HepG2 (cell line): ENCODE data around the gene GLUD1. TPM values are rescaled to one million over a fixed set of nuclear protein-coding genes. Genes with fewer than 3 reads are reported as not detected.

Experiments used
- KDM3A ChIP-seq: IDR thresholded peaks from 2 replicates; pipeline ENCODE4 v1.6.1; 2018; ENCODE audit warnings: low read depth, missing compliant biosample characterization
- KDM6A ChIP-seq: IDR thresholded peaks from 2 replicates; pipeline ENCODE4 v1.6.1; 2016; ENCODE audit warnings: low read depth
- SMARCE1 ChIP-seq: fragments of 450-650 bp; IDR thresholded peaks from 2 replicates; pipeline ENCODE4 v1.6.1; 2017; ENCODE audit warnings: borderline replicate concordance
- SOX13 ChIP-seq, 3 experiments: fragments of 450-650 bp in 1 of 3; sonication (generic) in 1 of 3; formaldehyde crosslinking in 1 of 3; IDR thresholded peaks in 2 of 3; conservative IDR thresholded peaks in 1 of 3; 2 replicates each; pipeline versions ENCODE4 v1.5.0 to v1.6.1; 2016 to 2020; ENCODE audit warnings: antibody characterized with exemption in 1 of 3, mild to moderate bottlenecking in 1 of 3, missing compliant biosample characterization in 1 of 3, missing genetic modification reagents in 1 of 3, moderate library complexity in 1 of 3
- TRAFD1 ChIP-seq: sonication (generic); formaldehyde crosslinking; IDR thresholded peaks from 2 replicates; pipeline ENCODE4 v1.5.1; 2020; ENCODE audit warnings: missing genetic modification reagents, mild to moderate bottlenecking, borderline replicate concordance
- ZNF235 ChIP-seq: sonication (generic); formaldehyde crosslinking; IDR thresholded peaks from 2 replicates; pipeline ENCODE4 v1.8.1; 2023; ENCODE audit warnings: mild to moderate bottlenecking, missing genetic modification reagents, borderline replicate concordance
- ZNF292 ChIP-seq: sonication (generic); formaldehyde crosslinking; IDR thresholded peaks from 2 replicates; pipeline ENCODE4 v1.8.1; 2022; ENCODE audit warnings: mild to moderate bottlenecking, low read depth, missing genetic modification reagents, borderline replicate concordance
- ZNF367 ChIP-seq: sonication (generic); formaldehyde crosslinking; IDR thresholded peaks from 2 replicates; pipeline ENCODE4 v1.4.0; 2020; ENCODE audit warnings: missing genetic modification reagents, borderline replicate concordance
- ZNF576 ChIP-seq: sonication (generic); formaldehyde crosslinking; IDR thresholded peaks from 2 replicates; pipeline ENCODE4 v1.4.0; 2020; ENCODE audit warnings: mild to moderate bottlenecking, missing genetic modification reagents
- ZSCAN31 ChIP-seq: sonication (generic); formaldehyde crosslinking; IDR thresholded peaks from 2 replicates; pipeline ENCODE4 v1.5.0; 2020; ENCODE audit warnings: low read depth, mild to moderate bottlenecking, missing genetic modification reagents
- polyA plus RNA-seq, 8 experiments: library from polyadenylated mRNA; depleted of rRNA in 3 of 8; stranded (reverse) in 7 of 8; unstranded in 1 of 8; fragments of >200 nt; fragmentation: Illumina TruSeq in 4 of 8; extraction: Trizol in 4 of 8; gene quantifications; 2 replicates each; pipeline versions ENCODE4 v1.2.1 to v1.2.3, GENCODE V29; 2011 to 2016; ENCODE audit warnings: low read depth in 4 of 8, missing spikeins in 1 of 8, mixed read lengths in 1 of 8; ENCODE audit not compliant: insufficient read depth in 1 of 8
- total RNA-seq, 5 experiments: library from RNA; depleted of rRNA; stranded (reverse); fragments of >200 nt; fragmentation: Illumina TruSeq; extraction: Trizol; gene quantifications; 2 replicates each; pipeline ENCODE4 v1.2.3, GENCODE V29; 2016; ENCODE audit warnings: low read depth in 1 of 5
- TF ChIP-seq, protein P1 (sequence below): sonication (generic); formaldehyde crosslinking; IDR thresholded peaks from 2 replicates; pipeline ENCODE4 v1.5.1; 2020; ENCODE audit warnings: missing genetic modification reagents, mild to moderate bottlenecking, borderline replicate concordance
- TF ChIP-seq, protein P2 (sequence below): sonication (generic); formaldehyde crosslinking; IDR thresholded peaks from 2 replicates; pipeline ENCODE4 v1.4.0; 2020; ENCODE audit warnings: missing genetic modification reagents, borderline replicate concordance
- TF ChIP-seq, protein P3 (sequence below): sonication (generic); formaldehyde crosslinking; IDR thresholded peaks from 2 replicates; pipeline ENCODE4 v1.5.1; 2020; ENCODE audit warnings: mild to moderate bottlenecking, missing genetic modification reagents

GLUD1 gene
- total and polyA plus RNA-seq, 2 of the 13 experiments (the other 11 are each of a cell fraction or from before 2014, with no cell fraction given): 301 to 798 TPM

- TF ChIP-seq, protein P1, sequence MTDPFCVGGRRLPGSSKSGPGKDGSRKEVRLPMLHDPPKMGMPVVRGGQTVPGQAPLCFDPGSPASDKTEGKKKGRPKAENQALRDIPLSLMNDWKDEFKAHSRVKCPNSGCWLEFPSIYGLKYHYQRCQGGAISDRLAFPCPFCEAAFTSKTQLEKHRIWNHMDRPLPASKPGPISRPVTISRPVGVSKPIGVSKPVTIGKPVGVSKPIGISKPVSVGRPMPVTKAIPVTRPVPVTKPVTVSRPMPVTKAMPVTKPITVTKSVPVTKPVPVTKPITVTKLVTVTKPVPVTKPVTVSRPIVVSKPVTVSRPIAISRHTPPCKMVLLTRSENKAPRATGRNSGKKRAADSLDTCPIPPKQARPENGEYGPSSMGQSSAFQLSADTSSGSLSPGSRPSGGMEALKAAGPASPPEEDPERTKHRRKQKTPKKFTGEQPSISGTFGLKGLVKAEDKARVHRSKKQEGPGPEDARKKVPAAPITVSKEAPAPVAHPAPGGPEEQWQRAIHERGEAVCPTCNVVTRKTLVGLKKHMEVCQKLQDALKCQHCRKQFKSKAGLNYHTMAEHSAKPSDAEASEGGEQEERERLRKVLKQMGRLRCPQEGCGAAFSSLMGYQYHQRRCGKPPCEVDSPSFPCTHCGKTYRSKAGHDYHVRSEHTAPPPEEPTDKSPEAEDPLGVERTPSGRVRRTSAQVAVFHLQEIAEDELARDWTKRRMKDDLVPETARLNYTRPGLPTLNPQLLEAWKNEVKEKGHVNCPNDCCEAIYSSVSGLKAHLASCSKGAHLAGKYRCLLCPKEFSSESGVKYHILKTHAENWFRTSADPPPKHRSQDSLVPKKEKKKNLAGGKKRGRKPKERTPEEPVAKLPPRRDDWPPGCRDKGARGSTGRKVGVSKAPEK: no peak
- TF ChIP-seq KDM6A (CRISPR knock-in tag): no peak
- no peak for TF ChIP-seq ZNF367 (CRISPR knock-in tag)
- TF ChIP-seq, protein P2, sequence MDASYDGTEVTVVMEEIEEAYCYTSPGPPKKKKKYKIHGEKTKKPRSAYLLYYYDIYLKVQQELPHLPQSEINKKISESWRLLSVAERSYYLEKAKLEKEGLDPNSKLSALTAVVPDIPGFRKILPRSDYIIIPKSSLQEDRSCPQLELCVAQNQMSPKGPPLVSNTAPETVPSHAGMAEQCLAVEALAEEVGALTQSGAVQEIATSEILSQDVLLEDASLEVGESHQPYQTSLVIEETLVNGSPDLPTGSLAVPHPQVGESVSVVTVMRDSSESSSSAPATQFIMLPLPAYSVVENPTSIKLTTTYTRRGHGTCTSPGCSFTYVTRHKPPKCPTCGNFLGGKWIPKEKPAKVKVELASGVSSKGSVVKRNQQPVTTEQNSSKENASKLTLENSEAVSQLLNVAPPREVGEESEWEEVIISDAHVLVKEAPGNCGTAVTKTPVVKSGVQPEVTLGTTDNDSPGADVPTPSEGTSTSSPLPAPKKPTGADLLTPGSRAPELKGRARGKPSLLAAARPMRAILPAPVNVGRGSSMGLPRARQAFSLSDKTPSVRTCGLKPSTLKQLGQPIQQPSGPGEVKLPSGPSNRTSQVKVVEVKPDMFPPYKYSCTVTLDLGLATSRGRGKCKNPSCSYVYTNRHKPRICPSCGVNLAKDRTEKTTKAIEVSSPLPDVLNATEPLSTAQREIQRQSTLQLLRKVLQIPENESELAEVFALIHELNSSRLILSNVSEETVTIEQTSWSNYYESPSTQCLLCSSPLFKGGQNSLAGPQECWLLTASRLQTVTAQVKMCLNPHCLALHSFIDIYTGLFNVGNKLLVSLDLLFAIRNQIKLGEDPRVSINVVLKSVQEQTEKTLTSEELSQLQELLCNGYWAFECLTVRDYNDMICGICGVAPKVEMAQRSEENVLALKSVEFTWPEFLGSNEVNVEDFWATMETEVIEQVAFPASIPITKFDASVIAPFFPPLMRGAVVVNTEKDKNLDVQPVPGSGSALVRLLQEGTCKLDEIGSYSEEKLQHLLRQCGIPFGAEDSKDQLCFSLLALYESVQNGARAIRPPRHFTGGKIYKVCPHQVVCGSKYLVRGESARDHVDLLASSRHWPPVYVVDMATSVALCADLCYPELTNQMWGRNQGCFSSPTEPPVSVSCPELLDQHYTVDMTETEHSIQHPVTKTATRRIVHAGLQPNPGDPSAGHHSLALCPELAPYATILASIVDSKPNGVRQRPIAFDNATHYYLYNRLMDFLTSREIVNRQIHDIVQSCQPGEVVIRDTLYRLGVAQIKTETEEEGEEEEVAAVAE (CRISPR knock-in tag): no peak; the same call in 1 of the 2 replicates
- TF ChIP-seq ZSCAN31: peak; percentile 76
- 0 out of 2 replicates have a peak, but pooled peaks have one; percentile 27 for TF ChIP-seq KDM3A (CRISPR knock-in tag)
- TF ChIP-seq SOX13 (IDR thresholded peaks at IDR 0.05): no peak; the same call in 1 of the 2 replicates
- TF ChIP-seq SOX13 (CRISPR knock-in tag; conservative IDR thresholded peaks at IDR 0.05 in 1 of 2, IDR thresholded peaks at IDR 0.05 in 1 of 2): peak in 1 of 2 experiments; percentile 66; a peak in 2 of 4 replicates
- TF ChIP-seq ZNF235: no peak; the same call in 1 of the 2 replicates
- no peak for TF ChIP-seq TRAFD1 (CRISPR knock-in tag)
- TF ChIP-seq ZNF292 (CRISPR knock-in tag): no peak
- no peak for TF ChIP-seq SMARCE1
- TF ChIP-seq ZNF576 (CRISPR knock-in tag): no peak
- TF ChIP-seq, protein P3, sequence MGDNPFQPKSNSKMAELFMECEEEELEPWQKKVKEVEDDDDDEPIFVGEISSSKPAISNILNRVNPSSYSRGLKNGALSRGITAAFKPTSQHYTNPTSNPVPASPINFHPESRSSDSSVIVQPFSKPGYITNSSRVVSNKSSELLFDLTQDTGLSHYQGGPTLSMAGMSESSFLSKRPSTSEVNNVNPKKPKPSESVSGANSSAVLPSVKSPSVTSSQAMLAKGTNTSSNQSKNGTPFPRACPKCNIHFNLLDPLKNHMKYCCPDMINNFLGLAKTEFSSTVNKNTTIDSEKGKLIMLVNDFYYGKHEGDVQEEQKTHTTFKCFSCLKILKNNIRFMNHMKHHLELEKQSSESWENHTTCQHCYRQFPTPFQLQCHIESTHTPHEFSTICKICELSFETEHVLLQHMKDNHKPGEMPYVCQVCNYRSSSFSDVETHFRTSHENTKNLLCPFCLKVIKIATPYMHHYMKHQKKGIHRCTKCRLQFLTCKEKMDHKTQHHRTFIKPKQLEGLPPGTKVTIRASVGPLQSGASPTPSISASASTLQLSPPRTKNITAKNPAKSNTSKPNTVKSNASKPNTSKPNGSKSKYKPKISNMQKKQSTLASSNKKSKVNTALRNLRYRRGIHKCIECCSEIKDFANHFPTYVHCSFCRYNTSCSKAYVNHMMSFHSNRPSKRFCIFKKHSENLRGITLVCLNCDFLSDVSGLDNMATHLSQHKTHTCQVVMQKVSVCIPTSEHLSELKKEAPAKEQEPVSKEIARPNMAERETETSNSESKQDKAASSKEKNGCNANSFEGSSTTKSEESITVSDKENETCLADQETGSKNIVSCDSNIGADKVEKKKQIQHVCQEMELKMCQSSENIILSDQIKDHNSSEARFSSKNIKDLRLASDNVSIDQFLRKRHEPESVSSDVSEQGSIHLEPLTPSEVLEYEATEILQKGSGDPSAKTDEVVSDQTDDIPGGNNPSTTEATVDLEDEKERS: peak; percentile 70; the same call in 1 of the 2 replicates
Observed at GRCh38 chr10:87095236-87095945, 748 bp upstream of the GLUD1 start (continued).
